ENCODE data around the gene FAM193A.
"Not testable (repeated sequence)": the region's sequence is repeated elsewhere in the genome, so short reads cannot be mapped to it uniquely, and the experiment has no call there.

FAM193A gene

DNA sequence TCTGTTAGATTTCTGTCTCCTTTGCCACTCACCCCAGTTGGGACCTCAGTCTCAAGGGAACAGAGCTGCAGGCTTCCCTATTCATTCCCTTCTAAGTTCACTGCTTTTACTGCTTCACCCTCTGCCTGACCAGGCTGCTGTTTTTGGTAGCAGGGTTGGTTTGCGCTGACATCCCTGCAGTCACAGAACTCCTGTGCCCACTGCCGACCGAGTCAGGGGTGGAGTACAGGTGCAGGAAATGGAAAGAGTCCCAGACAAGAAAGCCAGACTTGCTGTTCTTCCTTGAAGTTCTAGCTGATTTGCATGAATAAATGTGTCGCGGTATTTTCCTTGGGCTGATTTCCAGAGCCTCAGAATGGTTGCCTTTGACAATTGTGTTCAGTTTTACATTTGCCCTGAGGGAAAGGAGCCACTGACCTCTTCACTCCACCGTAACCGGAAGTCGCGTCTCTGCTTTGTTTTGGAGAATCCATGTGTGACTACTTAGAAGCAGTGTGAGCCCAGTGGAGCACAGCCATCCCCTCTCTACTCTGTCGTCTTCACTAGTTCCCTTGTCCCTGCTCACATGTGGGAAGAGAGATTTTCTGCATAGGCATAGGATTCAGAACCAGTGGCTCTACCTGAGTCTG is 134.9 kb downstream of the FAM193A start:
- no peak overlapping the region for H3K4me3 ChIP-seq (ENCODE audit: low read depth in 1 of 2, low read length in 1 of 2)
- peaks cover 39% of the 10 kb centered on the region for H3K36me3 ChIP-seq
- no peaks in the 10 kb centered on the region for H3K27me3 ChIP-seq
- no peaks in the 10 kb centered on the region for H3K9me3 ChIP-seq
- peaks cover 6 to 24% of the 10 kb centered on the region in 2 experiments for H3K4me1 ChIP-seq (ENCODE audit: control insufficient read depth in 1 of 2, insufficient read depth in 1 of 2, low read depth in 1 of 2, low read length in 1 of 2)
- TF ChIP-seq, protein P1, sequence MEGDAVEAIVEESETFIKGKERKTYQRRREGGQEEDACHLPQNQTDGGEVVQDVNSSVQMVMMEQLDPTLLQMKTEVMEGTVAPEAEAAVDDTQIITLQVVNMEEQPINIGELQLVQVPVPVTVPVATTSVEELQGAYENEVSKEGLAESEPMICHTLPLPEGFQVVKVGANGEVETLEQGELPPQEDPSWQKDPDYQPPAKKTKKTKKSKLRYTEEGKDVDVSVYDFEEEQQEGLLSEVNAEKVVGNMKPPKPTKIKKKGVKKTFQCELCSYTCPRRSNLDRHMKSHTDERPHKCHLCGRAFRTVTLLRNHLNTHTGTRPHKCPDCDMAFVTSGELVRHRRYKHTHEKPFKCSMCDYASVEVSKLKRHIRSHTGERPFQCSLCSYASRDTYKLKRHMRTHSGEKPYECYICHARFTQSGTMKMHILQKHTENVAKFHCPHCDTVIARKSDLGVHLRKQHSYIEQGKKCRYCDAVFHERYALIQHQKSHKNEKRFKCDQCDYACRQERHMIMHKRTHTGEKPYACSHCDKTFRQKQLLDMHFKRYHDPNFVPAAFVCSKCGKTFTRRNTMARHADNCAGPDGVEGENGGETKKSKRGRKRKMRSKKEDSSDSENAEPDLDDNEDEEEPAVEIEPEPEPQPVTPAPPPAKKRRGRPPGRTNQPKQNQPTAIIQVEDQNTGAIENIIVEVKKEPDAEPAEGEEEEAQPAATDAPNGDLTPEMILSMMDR (IDR thresholded peaks at IDR 0.05) = no peak
- H3K27ac ChIP-seq = no peak overlapping the region

DNA sequence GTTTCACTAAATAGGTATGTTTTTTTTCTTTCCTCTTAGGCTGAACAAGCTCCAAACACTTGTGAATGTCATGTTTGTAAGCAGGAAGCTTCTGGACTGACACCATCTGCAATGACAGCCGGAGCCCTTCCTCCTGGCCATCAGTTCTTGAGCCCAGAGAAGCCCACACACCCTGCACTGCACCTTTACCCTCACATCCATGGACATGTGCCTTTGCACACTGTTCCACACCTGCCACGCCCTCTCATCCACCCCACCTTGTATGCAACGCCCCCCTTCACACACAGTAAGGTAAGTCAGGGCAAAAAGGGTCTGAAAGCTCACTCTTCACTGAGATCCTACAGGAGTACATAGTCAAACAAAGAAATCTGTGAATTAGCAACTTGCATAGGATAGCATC is 135.6 kb downstream of the FAM193A start:
- Histone ChIP-seq H3K9me3 (no peaks in the 10 kb centered on the region), H3K27ac (peak overlapping the region; percentile 52), H3K4me1 (ENCODE audit: control insufficient read depth in 1 of 2, insufficient read depth in 1 of 2, low read depth in 1 of 2, low read length in 1 of 2) (peaks cover 6 to 23% of the 10 kb centered on the region in 2 experiments), H3K36me3 (peaks cover 39% of the 10 kb centered on the region), H3K4me3 (ENCODE audit: low read depth in 1 of 2, low read length in 1 of 2) (no peak overlapping the region), H3K27me3 (no peaks in the 10 kb centered on the region)
- TF ChIP-seq, protein P1 (IDR thresholded peaks at IDR 0.05) = no peak

DNA sequence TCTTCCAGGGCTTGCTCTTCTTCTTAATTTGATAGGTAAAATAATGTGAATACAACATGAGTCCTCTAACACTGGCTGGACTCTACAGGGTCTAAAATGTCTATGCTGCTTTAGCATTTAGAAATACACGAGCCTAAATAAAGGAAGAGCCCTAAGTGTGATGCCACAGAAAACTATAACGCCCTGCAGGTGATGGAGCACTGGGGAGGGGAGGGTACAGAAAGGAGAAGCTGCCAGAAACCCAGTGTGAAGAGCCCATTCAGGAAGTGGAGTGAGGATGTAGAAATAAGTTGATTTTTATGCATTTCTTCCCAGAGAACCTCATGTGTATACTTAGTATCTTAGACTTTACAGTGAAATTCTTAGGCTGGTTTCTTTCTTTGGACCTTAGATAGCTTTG is 136.3 kb downstream of the FAM193A start:
- TF ChIP-seq, protein P1 (IDR thresholded peaks at IDR 0.05) = no peak
- H3K4me1 ChIP-seq (ENCODE audit: control insufficient read depth in 1 of 2, insufficient read depth in 1 of 2, low read depth in 1 of 2, low read length in 1 of 2) = peaks cover 6 to 17% of the 10 kb centered on the region in 2 experiments
- H3K9me3 ChIP-seq = no peaks in the 10 kb centered on the region
- no peaks in the 10 kb centered on the region for H3K27me3 ChIP-seq
- peak overlapping the region; percentile 52 for H3K27ac ChIP-seq
- no peak overlapping the region for H3K4me3 ChIP-seq (ENCODE audit: low read depth in 1 of 2, low read length in 1 of 2)
- H3K36me3 ChIP-seq = peaks cover 39% of the 10 kb centered on the region

DNA sequence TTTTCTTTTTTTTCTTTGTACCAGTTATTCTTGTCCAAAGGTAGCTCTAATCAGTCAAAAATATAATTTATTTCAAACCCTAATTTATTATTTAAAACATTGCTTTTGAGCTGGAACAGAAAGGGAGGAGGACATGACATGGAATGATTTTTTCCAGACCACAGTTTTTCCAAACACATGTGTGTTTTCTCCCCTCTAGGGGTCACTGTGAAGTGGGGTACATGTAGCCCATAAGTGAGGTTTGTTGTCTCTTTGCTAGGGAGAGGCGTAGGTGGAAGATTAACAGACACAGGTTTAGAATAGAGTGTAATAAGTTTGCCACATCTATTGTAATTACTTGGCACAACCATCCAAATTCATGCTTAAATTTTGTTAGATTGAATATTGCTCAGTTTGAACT is 136.7 kb downstream of the FAM193A start:
- no peaks in the 10 kb centered on the region for H3K27me3 ChIP-seq
- H3K4me1 ChIP-seq (ENCODE audit: control insufficient read depth in 1 of 2, insufficient read depth in 1 of 2, low read depth in 1 of 2, low read length in 1 of 2) = peaks cover 6 to 14% of the 10 kb centered on the region in 2 experiments
- TF ChIP-seq, protein P1 (IDR thresholded peaks at IDR 0.05) = no peak
- peaks cover 39% of the 10 kb centered on the region for H3K36me3 ChIP-seq
- peak overlapping the region; percentile 52 for H3K27ac ChIP-seq
- H3K4me3 ChIP-seq (ENCODE audit: low read depth in 1 of 2, low read length in 1 of 2) = no peak overlapping the region
- no peaks in the 10 kb centered on the region for H3K9me3 ChIP-seq

DNA sequence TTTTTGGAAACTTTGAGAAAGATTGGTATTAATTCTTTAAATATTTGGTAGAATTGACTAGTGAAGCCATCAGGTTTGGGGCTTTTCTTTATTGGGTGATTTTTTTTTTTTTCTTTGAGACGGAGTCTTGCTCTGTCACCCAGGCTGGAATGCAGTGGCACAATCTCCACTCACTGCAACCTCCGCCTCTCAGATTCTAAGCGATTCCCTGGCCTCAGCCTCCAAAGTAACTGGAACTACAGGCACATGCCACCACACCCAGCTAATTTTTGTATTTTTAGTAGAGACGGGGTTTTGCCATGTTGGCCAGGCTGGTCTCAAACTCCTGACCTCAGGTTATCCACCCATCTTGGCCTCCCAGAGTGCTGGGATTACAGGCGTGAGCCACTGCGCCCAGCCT is 143.3 kb downstream of the FAM193A start:
- H3K4me1 ChIP-seq (ENCODE audit: control insufficient read depth in 1 of 2, insufficient read depth in 1 of 2, low read depth in 1 of 2, low read length in 1 of 2); H3K9me3 ChIP-seq; H3K27me3 ChIP-seq; H3K27ac ChIP-seq; H3K4me3 ChIP-seq (ENCODE audit: low read depth in 1 of 2, low read length in 1 of 2): not testable (repeated sequence)
- H3K36me3 ChIP-seq = peaks cover 23% of the 10 kb centered on the region

DNA sequence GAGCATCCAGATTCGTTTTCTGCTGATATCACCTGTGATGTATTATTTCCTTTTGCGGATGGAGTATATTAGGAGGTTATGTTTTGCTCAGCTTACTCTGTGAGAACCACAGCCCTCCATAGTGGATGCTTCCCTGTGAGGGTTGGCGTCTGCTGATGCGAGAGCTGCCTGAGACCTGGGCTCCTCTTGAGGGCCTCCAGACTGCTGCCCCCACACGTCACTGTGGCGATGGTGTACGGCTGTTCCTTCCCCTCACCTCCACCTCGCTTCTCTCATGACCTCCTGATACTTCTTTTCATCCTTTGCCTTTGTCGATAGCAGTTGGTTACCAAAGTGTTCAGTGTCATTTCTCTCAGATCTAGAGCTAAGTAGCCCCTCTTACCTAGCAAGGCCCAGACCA is 148.0 kb downstream of the FAM193A start:
- no peaks in the 10 kb centered on the region for H3K9me3 ChIP-seq
- no peaks in the 10 kb centered on the region for H3K27me3 ChIP-seq
- TF ChIP-seq, protein P1 (IDR thresholded peaks at IDR 0.05) = no peak
- H3K4me1 ChIP-seq (ENCODE audit: control insufficient read depth in 1 of 2, insufficient read depth in 1 of 2, low read depth in 1 of 2, low read length in 1 of 2) = no peaks in the 10 kb centered on the region
- no peak overlapping the region for H3K27ac ChIP-seq
- peaks cover 63% of the 10 kb centered on the region for H3K36me3 ChIP-seq
- H3K4me3 ChIP-seq (ENCODE audit: low read depth in 1 of 2, low read length in 1 of 2) = no peak overlapping the region

All from neutrophil (primary cell).